HL-60 (cell line): ENCODE measurements around the gene RTEL1.

Source experiments
- DNase-seq, 2 experiments: peaks; one replicate each; pipeline ENCODE4 v3.0.0-alpha.2; 2010 to 2020; ENCODE audit warnings: low read depth in 1 of 2, low spot score in 1 of 2
- H3K27ac ChIP-seq: fragments of 250-450 bp; sonication (Bioruptor Pico); replicated peaks from 2 replicates; pipeline ENCODE4 v1.5.1; 2020; ENCODE audit warnings: mild to moderate bottlenecking, moderate library complexity
- H3K27me3 ChIP-seq: fragments of 250-450 bp; sonication (Bioruptor Pico); 2 replicates; pipeline ENCODE4 v1.5.1; 2021; ENCODE audit warnings: mild to moderate bottlenecking, moderate library complexity; ENCODE audit not compliant: insufficient read depth, poor library complexity, severe bottlenecking
- H3K4me3 ChIP-seq: replicated peaks from 2 replicates; pipeline ENCODE4 v1.5.1; 2011; ENCODE audit warnings: mild to moderate bottlenecking, control low read depth, low read length; ENCODE audit not compliant: insufficient read depth
- GABPA ChIP-seq: IDR thresholded peaks from 2 replicates; pipeline ENCODE4 v1.6.1; 2012; ENCODE audit warnings: low read depth
- POLR2AphosphoS5 ChIP-seq: IDR thresholded peaks from 2 replicates; pipeline ENCODE4 v1.6.1; 2012; ENCODE audit warnings: low read depth
- REST ChIP-seq: IDR thresholded peaks from 2 replicates; pipeline ENCODE4 v1.6.1; 2012; ENCODE audit warnings: low read depth; ENCODE audit not compliant: insufficient replicate concordance
- SPI1 ChIP-seq: IDR thresholded peaks from 2 replicates; pipeline ENCODE4 v1.6.1; 2012; ENCODE audit warnings: low read depth, mild to moderate bottlenecking, borderline replicate concordance
- TF ChIP-seq, protein P1 (sequence below): IDR thresholded peaks from one replicate; pipeline ENCODE4 v1.5.1; 2011; ENCODE audit warnings: low read length, control low read depth, inconsistent platforms; ENCODE audit not compliant: insufficient read depth

Gene RTEL1

GRCh38 chr20:63737945-63738686 lies 80.0 kb downstream of the RTEL1 start:
- no peak for DNase-seq
- TF ChIP-seq, protein P1, sequence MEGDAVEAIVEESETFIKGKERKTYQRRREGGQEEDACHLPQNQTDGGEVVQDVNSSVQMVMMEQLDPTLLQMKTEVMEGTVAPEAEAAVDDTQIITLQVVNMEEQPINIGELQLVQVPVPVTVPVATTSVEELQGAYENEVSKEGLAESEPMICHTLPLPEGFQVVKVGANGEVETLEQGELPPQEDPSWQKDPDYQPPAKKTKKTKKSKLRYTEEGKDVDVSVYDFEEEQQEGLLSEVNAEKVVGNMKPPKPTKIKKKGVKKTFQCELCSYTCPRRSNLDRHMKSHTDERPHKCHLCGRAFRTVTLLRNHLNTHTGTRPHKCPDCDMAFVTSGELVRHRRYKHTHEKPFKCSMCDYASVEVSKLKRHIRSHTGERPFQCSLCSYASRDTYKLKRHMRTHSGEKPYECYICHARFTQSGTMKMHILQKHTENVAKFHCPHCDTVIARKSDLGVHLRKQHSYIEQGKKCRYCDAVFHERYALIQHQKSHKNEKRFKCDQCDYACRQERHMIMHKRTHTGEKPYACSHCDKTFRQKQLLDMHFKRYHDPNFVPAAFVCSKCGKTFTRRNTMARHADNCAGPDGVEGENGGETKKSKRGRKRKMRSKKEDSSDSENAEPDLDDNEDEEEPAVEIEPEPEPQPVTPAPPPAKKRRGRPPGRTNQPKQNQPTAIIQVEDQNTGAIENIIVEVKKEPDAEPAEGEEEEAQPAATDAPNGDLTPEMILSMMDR: no peak
- TF ChIP-seq GABPA: no peak
- TF ChIP-seq SPI1: no peak
- no peak; the same call in 1 of the 2 replicates for TF ChIP-seq POLR2AphosphoS5
- TF ChIP-seq REST: no peak
- Histone ChIP-seq H3K4me3 (no peak overlapping the region), H3K27me3 (no peaks in the 10 kb centered on the region), H3K27ac (no peak overlapping the region)

DNA sequence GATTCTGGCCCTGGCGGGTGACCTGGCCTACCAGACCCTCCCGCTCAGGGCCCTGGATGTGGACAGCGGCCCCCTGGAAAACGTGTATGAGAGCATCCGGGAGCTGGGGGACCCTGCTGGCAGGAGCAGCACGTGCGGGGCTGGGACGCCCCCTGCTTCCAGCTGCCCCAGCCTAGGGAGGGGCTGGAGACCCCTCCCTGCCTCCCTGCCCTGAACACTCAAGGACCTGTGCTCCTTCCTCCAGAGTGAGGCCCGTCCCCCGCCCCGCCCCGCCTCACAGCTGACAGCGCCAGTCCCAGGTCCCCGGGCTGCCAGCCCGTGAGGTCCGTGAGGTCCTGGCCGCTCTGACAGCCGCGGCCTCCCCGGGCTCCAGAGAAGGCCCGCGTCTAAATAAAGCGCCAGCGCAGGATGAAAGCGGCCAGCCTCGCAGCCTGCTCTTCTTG lies 80.6 kb downstream of the RTEL1 start:
- no peak for DNase-seq
- Histone ChIP-seq H3K4me3 (no peak overlapping the region), H3K27me3 (no peaks in the 10 kb centered on the region), H3K27ac (no peak overlapping the region)
- TF ChIP-seq GABPA (no peak), SPI1 (no peak), POLR2AphosphoS5 (no peak), REST (no peak)
- TF ChIP-seq, protein P1: no peak

- TF ChIP-seq GABPA: no peak
- no peak for TF ChIP-seq SPI1
- no peak for TF ChIP-seq REST
- TF ChIP-seq, protein P1: no peak
- no peak for TF ChIP-seq POLR2AphosphoS5
- peak within 1 kb of the TSS; percentile 67 for H3K4me3 ChIP-seq
- H3K27ac ChIP-seq: peak within 1 kb of the TSS; percentile 81
- peak; percentile 45 to 63 for DNase-seq
- H3K27me3 ChIP-seq: no peaks in the 10 kb centered on the region
These were observed 81.3 kb downstream of the RTEL1 start, which contains the start of gene SLC2A4RG for GRCh38 chr20:63739130-63740069. TSS of gene SLC2A4RG (plus strand) at chr20:63739776. CDS start at chr20:63739913, 137 bp downstream.
